Measurements from ENCODE around the gene CYP4V2. TPM values are rescaled to one million over a fixed set of nuclear protein-coding genes. Genes with fewer than 3 reads are reported as not detected.

CYP4V2 gene
- total RNA-seq: 1 to 10 TPM; 6.2 to 6.9 TPM

- no peaks in the 10 kb centered on the region for H3K27me3 Mint-ChIP-seq
- peak; percentile 91 for DNase-seq
- peaks cover 15% of the 10 kb centered on the region for H3K36me3 Mint-ChIP-seq
- peaks cover 28% of the 10 kb centered on the region for H3K4me1 Mint-ChIP-seq
- H3K27ac Mint-ChIP-seq: peak within 1 kb of the TSS; percentile 92
- H3K4me3 Mint-ChIP-seq: peak within 1 kb of the TSS; percentile 94
- H3K9me3 Mint-ChIP-seq: no peaks in the 10 kb centered on the region
Observed at GRCh38 chr4:186191200-186192065, at the start of gene CYP4V2. CYP4V2 (plus strand) TSS chr4:186191567; CDS start chr4:186191824, 257 bp downstream.

DNA sequence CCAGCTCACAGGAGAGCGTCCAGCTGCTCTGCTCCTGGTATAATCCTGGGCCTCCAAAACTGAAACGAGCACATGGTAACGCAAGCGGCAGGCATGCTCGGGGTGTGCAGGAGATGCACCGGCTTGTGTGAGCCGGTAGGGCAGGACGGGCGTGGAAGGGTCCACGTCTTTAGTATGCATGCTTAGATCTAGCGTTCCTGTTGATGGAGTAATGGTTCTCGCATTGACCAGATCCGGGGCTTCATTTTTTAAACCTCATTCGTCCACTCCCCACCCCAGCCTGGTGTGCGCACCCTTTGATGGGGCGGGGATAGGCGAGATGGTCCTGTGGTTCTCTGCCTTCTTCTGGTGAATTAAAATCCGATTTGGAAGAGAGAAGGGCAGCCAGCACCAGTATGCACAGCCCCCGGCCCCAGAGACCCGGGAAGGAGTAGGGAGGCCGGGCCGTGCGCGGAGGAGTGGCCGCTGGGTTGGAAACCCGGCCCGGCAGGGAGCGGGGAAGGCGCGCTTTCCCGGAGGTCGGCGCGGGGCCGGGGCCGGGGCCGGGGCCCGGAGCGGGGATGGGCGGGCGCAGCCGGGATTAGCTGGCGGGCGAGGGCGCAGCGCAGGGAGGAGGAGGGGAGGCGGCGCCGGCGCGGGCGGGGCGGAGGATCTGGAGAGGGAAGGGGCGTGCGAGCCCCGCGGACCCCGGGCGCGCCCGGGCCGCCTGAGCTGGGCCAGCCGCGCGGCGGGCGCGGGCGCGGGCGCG, 47.0 kb upstream of the CYP4V2 start:
- Mint-ChIP-seq H3K27ac (no peak overlapping the region), H3K9me3 (no peaks in the 10 kb centered on the region), H3K27me3 (peaks cover 61% of the 10 kb centered on the region), H3K4me1 (peaks cover 6% of the 10 kb centered on the region), H3K4me3 (peak overlapping the region; percentile 69), H3K36me3 (no peaks in the 10 kb centered on the region)
- DNase-seq: peak; percentile 18

DNA sequence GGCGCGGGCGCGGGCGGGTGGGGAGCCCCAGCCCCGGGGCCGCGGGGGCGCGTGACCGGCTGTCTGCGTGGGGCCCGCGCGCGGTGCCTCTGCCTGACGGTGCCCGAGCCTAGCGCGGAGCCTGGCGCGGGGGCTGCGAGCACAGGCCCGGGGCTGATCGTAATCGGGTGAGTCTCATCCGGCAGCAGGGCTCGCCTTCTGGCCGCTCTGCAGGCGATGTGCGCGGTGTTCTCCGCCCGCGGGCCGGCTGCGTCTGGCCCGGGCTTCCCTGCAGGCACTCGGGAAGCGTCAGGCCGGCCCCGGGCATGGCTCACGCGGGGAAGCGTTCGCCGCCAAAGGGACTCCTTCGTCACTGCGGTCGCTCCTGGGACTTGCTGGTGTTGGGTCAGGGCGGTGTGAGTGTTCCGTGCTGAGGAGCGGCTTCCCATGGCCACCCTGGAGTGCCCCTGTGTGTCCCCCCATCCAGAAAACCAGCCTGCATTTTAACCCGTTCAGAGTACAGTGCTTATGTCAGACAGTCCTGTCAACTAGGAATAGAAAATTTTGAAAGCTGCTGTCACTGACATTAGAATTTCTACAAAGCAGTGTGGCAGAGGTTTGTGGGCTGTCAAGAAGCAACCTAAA, 46.3 kb upstream of the CYP4V2 start:
- peaks cover 6% of the 10 kb centered on the region for H3K4me1 Mint-ChIP-seq
- DNase-seq: peak; percentile 22
- H3K36me3 Mint-ChIP-seq: no peaks in the 10 kb centered on the region
- peak overlapping the region; percentile 75 for H3K4me3 Mint-ChIP-seq
- H3K27me3 Mint-ChIP-seq: peaks cover 61% of the 10 kb centered on the region
- H3K9me3 Mint-ChIP-seq: no peaks in the 10 kb centered on the region
- H3K27ac Mint-ChIP-seq: no peak overlapping the region

DNA sequence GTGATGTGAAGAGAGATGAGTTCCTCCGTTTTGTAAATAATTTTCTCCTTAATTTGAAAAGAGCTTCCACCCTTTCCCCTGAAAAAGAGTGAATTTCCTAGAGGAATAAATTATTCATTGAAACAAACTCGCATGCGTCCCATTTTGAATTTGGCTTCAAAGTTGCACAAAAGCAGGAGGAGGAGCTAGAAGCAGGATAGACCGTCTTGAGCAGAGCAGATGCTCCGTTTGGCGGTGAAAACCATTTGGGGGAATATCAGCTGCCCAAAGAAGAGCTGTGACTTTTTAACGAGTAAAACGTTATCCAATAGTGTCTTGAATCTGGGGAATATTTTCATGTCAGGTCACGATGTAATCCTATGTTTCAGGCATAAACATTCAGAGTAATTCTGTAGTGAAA, 44.9 kb upstream of the CYP4V2 start:
- Mint-ChIP-seq H3K4me3 (no peak overlapping the region), H3K9me3 (no peaks in the 10 kb centered on the region), H3K36me3 (no peaks in the 10 kb centered on the region), H3K27me3 (peaks cover 56% of the 10 kb centered on the region), H3K4me1 (peaks cover 6% of the 10 kb centered on the region), H3K27ac (no peak overlapping the region)
- DNase-seq: no peak

GRCh38 chr4:186148336-186148975, 42.9 kb upstream of the CYP4V2 start:
- H3K27ac Mint-ChIP-seq: no peak overlapping the region
- peaks cover 6% of the 10 kb centered on the region for H3K4me1 Mint-ChIP-seq
- no peak for DNase-seq
- H3K36me3 Mint-ChIP-seq: no peaks in the 10 kb centered on the region
- H3K4me3 Mint-ChIP-seq: no peak overlapping the region
- no peaks in the 10 kb centered on the region for H3K9me3 Mint-ChIP-seq
- peaks cover 51% of the 10 kb centered on the region for H3K27me3 Mint-ChIP-seq

- peaks cover 46% of the 10 kb centered on the region for H3K27me3 Mint-ChIP-seq
- DNase-seq: no peak
- H3K36me3 Mint-ChIP-seq: no peaks in the 10 kb centered on the region
- H3K4me3 Mint-ChIP-seq: no peak overlapping the region
- H3K4me1 Mint-ChIP-seq: no peaks in the 10 kb centered on the region
- no peak overlapping the region for H3K27ac Mint-ChIP-seq
- H3K9me3 Mint-ChIP-seq: no peaks in the 10 kb centered on the region
Observed at GRCh38 chr4:186149872-186150271, 41.5 kb upstream of the CYP4V2 start.

DNA sequence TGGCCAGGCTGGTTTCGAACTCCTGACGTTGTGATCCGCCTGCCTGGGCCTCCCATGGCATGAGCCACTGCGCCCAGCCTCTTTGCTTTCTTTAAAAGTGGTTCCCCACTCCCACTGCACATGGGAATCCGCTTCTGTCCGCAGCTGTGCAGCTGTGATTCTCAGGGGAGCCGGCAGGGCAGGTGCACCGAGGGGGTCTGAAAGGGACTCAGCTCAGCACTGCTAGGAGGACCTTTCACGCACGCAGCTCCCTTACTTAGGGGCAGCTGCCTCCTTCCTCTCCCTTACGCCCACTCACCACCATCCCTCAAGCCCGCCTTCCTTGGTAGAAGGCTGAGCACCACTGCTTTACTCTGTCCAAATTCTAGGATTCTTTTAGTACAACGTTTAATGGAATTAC, 40.4 kb upstream of the CYP4V2 start:
- Mint-ChIP-seq H3K36me3 (no peaks in the 10 kb centered on the region), H3K4me3 (no peak overlapping the region), H3K4me1 (no peaks in the 10 kb centered on the region), H3K27ac (no peak overlapping the region), H3K27me3 (peaks cover 38% of the 10 kb centered on the region), H3K9me3 (no peaks in the 10 kb centered on the region)
- DNase-seq: no peak

DNA sequence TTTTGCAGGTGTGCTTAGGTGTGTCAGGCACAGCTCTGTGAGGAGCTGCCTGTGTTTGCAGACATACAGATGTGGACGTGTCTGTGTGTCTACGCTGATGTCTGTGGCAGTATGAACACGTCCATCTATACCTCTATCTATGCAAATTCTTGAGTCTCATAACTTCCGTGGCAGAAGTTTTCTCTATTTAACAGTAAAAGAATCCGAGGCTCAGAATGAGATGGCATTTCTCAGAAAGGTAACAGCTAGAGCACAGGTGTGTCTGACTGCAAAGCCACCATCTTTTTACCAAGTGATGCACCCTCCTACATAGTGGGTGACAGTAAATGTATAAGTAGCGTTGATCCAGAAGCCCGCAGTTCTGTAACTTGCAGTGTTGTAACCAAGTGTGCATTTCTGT, 39.9 kb upstream of the CYP4V2 start:
- no peaks in the 10 kb centered on the region for H3K9me3 Mint-ChIP-seq
- H3K27ac Mint-ChIP-seq: no peak overlapping the region
- no peaks in the 10 kb centered on the region for H3K36me3 Mint-ChIP-seq
- no peaks in the 10 kb centered on the region for H3K4me1 Mint-ChIP-seq
- DNase-seq: no peak
- H3K27me3 Mint-ChIP-seq: peaks cover 33% of the 10 kb centered on the region
- H3K4me3 Mint-ChIP-seq: no peak overlapping the region

GRCh38 chr4:186158021-186158813, 33.1 kb upstream of the CYP4V2 start:
- DNase-seq: no peak
- Mint-ChIP-seq H3K36me3 (no peaks in the 10 kb centered on the region), H3K27me3 (peaks cover 10% of the 10 kb centered on the region), H3K27ac (no peak overlapping the region), H3K4me3 (no peak overlapping the region), H3K4me1 (peaks cover 2% of the 10 kb centered on the region), H3K9me3 (no peaks in the 10 kb centered on the region)

GRCh38 chr4:186158966-186159365, 32.4 kb upstream of the CYP4V2 start:
- H3K27me3 Mint-ChIP-seq: peaks cover 5% of the 10 kb centered on the region
- no peak overlapping the region for H3K27ac Mint-ChIP-seq
- no peak overlapping the region for H3K4me3 Mint-ChIP-seq
- no peak for DNase-seq
- H3K9me3 Mint-ChIP-seq: no peaks in the 10 kb centered on the region
- H3K4me1 Mint-ChIP-seq: peaks cover 2% of the 10 kb centered on the region
- no peaks in the 10 kb centered on the region for H3K36me3 Mint-ChIP-seq

DNA sequence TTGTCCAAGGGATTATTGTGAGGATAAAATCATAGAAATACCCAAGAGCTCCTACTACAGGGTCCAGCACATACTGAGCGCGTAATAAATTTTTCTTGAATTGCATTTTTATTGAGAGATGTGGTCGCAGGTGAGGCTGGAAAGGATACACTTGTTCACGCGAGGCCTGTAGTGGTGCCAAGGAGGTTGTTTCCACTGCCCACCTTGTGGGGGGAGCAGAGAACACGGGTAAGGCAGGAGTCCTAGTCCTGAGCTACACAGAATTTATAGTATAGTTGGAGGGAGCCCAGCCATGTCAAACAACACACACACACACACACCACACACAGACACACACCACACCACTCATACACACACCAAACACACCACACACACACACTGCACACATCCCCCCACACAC, 31.8 kb upstream of the CYP4V2 start:
- Mint-ChIP-seq H3K4me1 (peaks cover 2% of the 10 kb centered on the region), H3K4me3 (no peak overlapping the region), H3K27me3 (peaks cover 6% of the 10 kb centered on the region), H3K36me3 (no peaks in the 10 kb centered on the region), H3K27ac (no peak overlapping the region), H3K9me3 (no peaks in the 10 kb centered on the region)
- no peak for DNase-seq

GRCh38 chr4:186161138-186161537, 30.2 kb upstream of the CYP4V2 start:
- H3K9me3 Mint-ChIP-seq: no peaks in the 10 kb centered on the region
- no peak overlapping the region for H3K4me3 Mint-ChIP-seq
- peaks cover 2% of the 10 kb centered on the region for H3K4me1 Mint-ChIP-seq
- DNase-seq: no peak
- H3K27me3 Mint-ChIP-seq: peaks cover 9% of the 10 kb centered on the region
- H3K36me3 Mint-ChIP-seq: no peaks in the 10 kb centered on the region
- H3K27ac Mint-ChIP-seq: no peak overlapping the region

- Mint-ChIP-seq H3K9me3 (no peaks in the 10 kb centered on the region), H3K4me1 (no peaks in the 10 kb centered on the region), H3K36me3 (no peaks in the 10 kb centered on the region), H3K4me3 (no peak overlapping the region), H3K27ac (no peak overlapping the region), H3K27me3 (peaks cover 12% of the 10 kb centered on the region)
- DNase-seq: no peak
Observed at GRCh38 chr4:186166852-186167512, 24.4 kb upstream of the CYP4V2 start.

GRCh38 chr4:186167605-186168004, 23.8 kb upstream of the CYP4V2 start:
- H3K9me3 Mint-ChIP-seq: no peaks in the 10 kb centered on the region
- no peak overlapping the region for H3K4me3 Mint-ChIP-seq
- no peak for DNase-seq
- H3K4me1 Mint-ChIP-seq: no peaks in the 10 kb centered on the region
- no peaks in the 10 kb centered on the region for H3K36me3 Mint-ChIP-seq
- no peak overlapping the region for H3K27ac Mint-ChIP-seq
- H3K27me3 Mint-ChIP-seq: peaks cover 12% of the 10 kb centered on the region
